ENCODE results near the gene PIK3C2G. TPM values are rescaled to one million over a fixed set of nuclear protein-coding genes. Genes with fewer than 3 reads are reported as not detected.

Gene PIK3C2G
- total RNA-seq, 1 experiment from 2014 or later, result not detected

DNA sequence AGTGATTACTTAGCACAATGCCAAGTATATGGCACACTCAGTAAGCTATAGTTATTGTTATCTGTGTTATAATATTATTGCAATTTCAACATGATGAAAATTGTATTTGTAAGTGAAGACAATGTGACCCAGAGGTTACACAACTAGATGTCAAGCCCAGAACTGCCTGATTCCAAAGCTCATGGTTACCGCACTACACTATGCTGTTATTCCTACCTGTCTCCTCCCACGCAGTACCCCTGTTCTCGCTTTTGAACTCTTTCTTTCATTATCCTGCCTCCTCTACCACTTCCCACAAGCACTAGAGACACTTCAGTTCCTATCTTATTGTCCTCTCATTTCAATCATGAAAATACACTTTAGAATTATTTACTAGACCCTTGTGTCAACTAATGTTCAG, 383.2 kb downstream of the PIK3C2G start:
- no peak overlapping the region for H3K4me3 ChIP-seq (ENCODE audit: low read depth, low read length, poor library complexity, severe bottlenecking)
- no peaks in the 10 kb centered on the region for H3K4me1 ChIP-seq (ENCODE audit: insufficient read depth, low read length, poor library complexity, severe bottlenecking)
- DNase-seq (ENCODE audit: low spot score), result no peak
- ChIA-PET CTCF (no interaction called here), POLR2A (ENCODE audit: low non-redundant PET) (no interaction called here)
- intact Hi-C loops (cut with micrococcal nuclease; ENCODE audit: unreplicated experiment), result no loop called here
- H3K27me3 ChIP-seq (replicated peaks; ENCODE audit: insufficient read depth, low read depth, low read length, poor library complexity), result peaks cover 11% of the 10 kb centered on the region
- H3K36me3 ChIP-seq (ENCODE audit: insufficient read depth, low read length, poor library complexity, severe bottlenecking), result no peaks in the 10 kb centered on the region
- no peaks in the 10 kb centered on the region for H3K9me3 ChIP-seq (ENCODE audit: low read depth, low read length, poor library complexity, severe bottlenecking)
- TF ChIP-seq, protein P1, sequence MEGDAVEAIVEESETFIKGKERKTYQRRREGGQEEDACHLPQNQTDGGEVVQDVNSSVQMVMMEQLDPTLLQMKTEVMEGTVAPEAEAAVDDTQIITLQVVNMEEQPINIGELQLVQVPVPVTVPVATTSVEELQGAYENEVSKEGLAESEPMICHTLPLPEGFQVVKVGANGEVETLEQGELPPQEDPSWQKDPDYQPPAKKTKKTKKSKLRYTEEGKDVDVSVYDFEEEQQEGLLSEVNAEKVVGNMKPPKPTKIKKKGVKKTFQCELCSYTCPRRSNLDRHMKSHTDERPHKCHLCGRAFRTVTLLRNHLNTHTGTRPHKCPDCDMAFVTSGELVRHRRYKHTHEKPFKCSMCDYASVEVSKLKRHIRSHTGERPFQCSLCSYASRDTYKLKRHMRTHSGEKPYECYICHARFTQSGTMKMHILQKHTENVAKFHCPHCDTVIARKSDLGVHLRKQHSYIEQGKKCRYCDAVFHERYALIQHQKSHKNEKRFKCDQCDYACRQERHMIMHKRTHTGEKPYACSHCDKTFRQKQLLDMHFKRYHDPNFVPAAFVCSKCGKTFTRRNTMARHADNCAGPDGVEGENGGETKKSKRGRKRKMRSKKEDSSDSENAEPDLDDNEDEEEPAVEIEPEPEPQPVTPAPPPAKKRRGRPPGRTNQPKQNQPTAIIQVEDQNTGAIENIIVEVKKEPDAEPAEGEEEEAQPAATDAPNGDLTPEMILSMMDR (conservative IDR thresholded peaks at IDR 0.05; ENCODE audit: low read depth, low read length), result no peak
- no peak for TF ChIP-seq EZH2 (IDR thresholded peaks at IDR 0.05; ENCODE audit: borderline replicate concordance, low read depth, low read length, poor library complexity, severe bottlenecking)
- no peak overlapping the region for H3K27ac ChIP-seq (ENCODE audit: low read depth, low read length, poor library complexity, severe bottlenecking)
- BruUV-seq (replicated peaks), result no TSS peak

DNA sequence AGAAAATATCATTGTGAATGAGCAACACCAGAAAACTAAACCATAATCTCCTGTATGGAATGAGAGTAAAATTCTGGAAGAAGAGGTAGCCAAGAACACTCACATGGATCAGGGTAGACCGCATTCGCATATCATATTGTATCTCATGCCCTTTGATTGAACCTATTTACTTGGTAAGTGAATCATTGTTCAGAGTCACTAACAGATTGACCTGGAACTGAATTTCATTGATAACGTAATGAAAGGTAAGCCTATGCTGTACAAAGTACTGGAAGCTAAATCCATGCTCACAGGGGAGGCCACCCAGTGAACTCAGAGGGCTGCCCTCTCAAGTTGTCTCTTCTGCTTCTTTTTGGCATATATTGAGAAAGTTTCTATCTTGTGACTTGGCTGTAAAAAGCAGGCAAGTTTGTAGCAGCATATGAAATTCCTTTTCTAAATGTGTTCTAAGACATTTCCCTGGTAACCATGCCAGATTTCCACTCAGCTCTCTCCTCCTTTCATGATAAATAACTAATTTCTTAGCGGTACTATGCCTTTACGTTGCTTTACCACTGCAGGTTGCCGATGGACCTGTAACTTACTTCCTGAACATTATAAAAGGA, 385.1 kb downstream of the PIK3C2G start:
- intact Hi-C loops (cut with micrococcal nuclease; ENCODE audit: unreplicated experiment), result no loop called here
- no TSS peak for BruUV-seq (replicated peaks)
- Histone ChIP-seq H3K9me3 (ENCODE audit: low read depth, low read length, poor library complexity, severe bottlenecking) (no peaks in the 10 kb centered on the region), H3K36me3 (ENCODE audit: insufficient read depth, low read length, poor library complexity, severe bottlenecking) (no peaks in the 10 kb centered on the region), H3K27ac (ENCODE audit: low read depth, low read length, poor library complexity, severe bottlenecking) (no peak overlapping the region), H3K4me3 (ENCODE audit: low read depth, low read length, poor library complexity, severe bottlenecking) (no peak overlapping the region), H3K27me3 (replicated peaks; ENCODE audit: insufficient read depth, low read depth, low read length, poor library complexity) (peaks cover 11% of the 10 kb centered on the region), H3K4me1 (ENCODE audit: insufficient read depth, low read length, poor library complexity, severe bottlenecking) (no peaks in the 10 kb centered on the region)
- DNase-seq (ENCODE audit: low spot score), result no peak
- TF ChIP-seq, protein P1 (conservative IDR thresholded peaks at IDR 0.05; ENCODE audit: low read depth, low read length), result no peak
- no peak for TF ChIP-seq EZH2 (IDR thresholded peaks at IDR 0.05; ENCODE audit: borderline replicate concordance, low read depth, low read length, poor library complexity, severe bottlenecking)
- POLR2A ChIA-PET (ENCODE audit: low non-redundant PET), result no interaction called here
- CTCF ChIA-PET, result no interaction called here

DNA sequence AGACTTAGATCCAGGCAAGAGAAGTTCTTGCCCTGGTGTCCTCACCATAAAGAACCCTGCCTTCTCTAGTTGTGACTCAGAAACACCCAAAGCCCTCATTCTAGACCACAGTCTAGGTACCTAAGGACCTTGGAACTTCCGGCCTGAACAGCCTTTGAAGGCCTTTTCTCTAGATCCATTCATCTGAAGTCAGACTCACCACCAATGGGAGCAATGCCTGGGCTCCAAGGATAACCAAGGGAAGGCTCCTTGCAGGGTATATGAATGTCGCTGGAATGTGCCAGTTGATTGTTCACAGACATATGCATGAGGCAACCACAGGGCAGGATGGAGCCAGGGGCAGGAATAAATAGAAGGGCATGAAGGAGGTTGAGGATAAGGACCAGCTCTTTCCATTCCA, 390.2 kb downstream of the PIK3C2G start:
- POLR2A ChIA-PET (ENCODE audit: low non-redundant PET), result no interaction called here
- TF ChIP-seq EZH2 (IDR thresholded peaks at IDR 0.05; ENCODE audit: borderline replicate concordance, low read depth, low read length, poor library complexity, severe bottlenecking), result no peak
- TF ChIP-seq, protein P1 (conservative IDR thresholded peaks at IDR 0.05; ENCODE audit: low read depth, low read length), result no peak
- Histone ChIP-seq H3K9me3 (ENCODE audit: low read depth, low read length, poor library complexity, severe bottlenecking) (no peaks in the 10 kb centered on the region), H3K27me3 (replicated peaks; ENCODE audit: insufficient read depth, low read depth, low read length, poor library complexity) (peaks cover 3% of the 10 kb centered on the region), H3K4me3 (ENCODE audit: low read depth, low read length, poor library complexity, severe bottlenecking) (no peak overlapping the region), H3K36me3 (ENCODE audit: insufficient read depth, low read length, poor library complexity, severe bottlenecking) (no peaks in the 10 kb centered on the region), H3K27ac (ENCODE audit: low read depth, low read length, poor library complexity, severe bottlenecking) (no peak overlapping the region), H3K4me1 (ENCODE audit: insufficient read depth, low read length, poor library complexity, severe bottlenecking) (no peaks in the 10 kb centered on the region)
- BruUV-seq (replicated peaks), result no TSS peak
- CTCF ChIA-PET, result no interaction called here
- DNase-seq (ENCODE audit: low spot score), result no peak
- intact Hi-C loops (cut with micrococcal nuclease; ENCODE audit: unreplicated experiment), result no loop called here

Data from A673 (cell line).